Measurements from ENCODE around the gene ZNF773.

- TF ChIP-seq CTCF (IDR thresholded peaks at IDR 0.05), result no peak
- TF ChIP-seq POLR2A (IDR thresholded peaks at IDR 0.05), result no peak
These were observed 15.5 kb downstream of the ZNF773 start for GRCh38 chr19:57515255-57515654.

Data from thyroid gland (tissue), 4 donors.